H1 (cell line): ENCODE results near the gene ANP32A. TPM values are rescaled to one million over a fixed set of nuclear protein-coding genes. Genes with fewer than 3 reads are reported as not detected.
A peak's percentile ranks its signal among the peaks of the same experiment; 100 is the strongest.

Source experiments
- CTCF ChIA-PET: fragments of 300-600 bp; sonication (Branson Sonifier 250); formaldehyde crosslinking; loops from one replicate; lab custom pipeline; 2021; ENCODE audit not compliant: partially characterized antibody; lab: Charles Lee
- POLR2A ChIA-PET: fragments of 300-600 bp; sonication (Branson Sonifier 250); formaldehyde crosslinking; loops from one replicate; lab custom pipeline; 2021; ENCODE audit warnings: inconsistent platforms; ENCODE audit not compliant: partially characterized antibody; lab: Charles Lee
- DNase-seq, 2 experiments: peaks; one replicate each; pipeline versions ENCODE4 v3.0.0 to v3.0.0-alpha.2; 2010 to 2022; ENCODE audit warnings: low spot score in 2 of 2, low read depth in 1 of 2, mixed read lengths in 1 of 2
- FAIRE-seq: peaks from 2 replicates; lab custom pipeline; 2011; peaks lifted over from hg19 to GRCh38; lab: Jason Lieb, UNC
- H2AFZ ChIP-seq: 2 replicates; pipeline ENCODE4 v1.8.1; 2012; ENCODE audit warnings: low read length, inconsistent platforms
- H2AK5ac ChIP-seq: 2 replicates; pipeline ENCODE4 v1.6.1; 2013; ENCODE audit warnings: low read depth, low read length
- H2BK120ac ChIP-seq: replicated peaks from 2 replicates; pipeline ENCODE3; 2013; ENCODE audit warnings: low read depth, low read length, inconsistent platforms
- H2BK12ac ChIP-seq: 2 replicates; pipeline ENCODE4 v1.6.1; 2013; ENCODE audit warnings: low read depth, low read length
- H2BK15ac ChIP-seq: 2 replicates; pipeline ENCODE4 v1.6.1; 2013; ENCODE audit warnings: low read length
- H2BK20ac ChIP-seq: 2 replicates; pipeline ENCODE4 v1.6.1; 2013; ENCODE audit warnings: low read length
- H2BK5ac ChIP-seq: 2 replicates; pipeline ENCODE4 v1.6.1; 2013; ENCODE audit warnings: low read depth, low read length
- H3K14ac ChIP-seq: 2 replicates; pipeline ENCODE4 v1.6.1; 2013; ENCODE audit warnings: inconsistent platforms; ENCODE audit not compliant: insufficient read length
- H3K18ac ChIP-seq: 2 replicates; pipeline ENCODE4 v1.6.1; 2013; ENCODE audit warnings: low read length; ENCODE audit errors: extremely low read depth
- H3K23ac ChIP-seq: 2 replicates; pipeline ENCODE4 v1.6.1; 2013; ENCODE audit warnings: inconsistent platforms; ENCODE audit not compliant: insufficient read length
- H3K23me2 ChIP-seq: 2 replicates; pipeline ENCODE4 v1.6.1; 2013; ENCODE audit warnings: low read depth, low read length
- H3K27ac ChIP-seq: 2 replicates; pipeline ENCODE4 v1.6.1; 2011; ENCODE audit warnings: low read depth, low read length, inconsistent platforms
- H3K27me3 ChIP-seq, 4 experiments: replicated peaks in 1 of 4; 1 replicate in 1 of 4; 2 replicates in 3 of 4; pipeline versions ENCODE4 v1.6.1 to v1.8.1; 2011 to 2013; ENCODE audit warnings: low read length in 3 of 4, mild to moderate bottlenecking in 3 of 4, inconsistent platforms in 2 of 4, mixed read lengths in 2 of 4, moderate library complexity in 1 of 4; ENCODE audit not compliant: control insufficient read depth in 3 of 4, insufficient read depth in 3 of 4; ENCODE audit errors: extremely low read depth in 1 of 4
- H3K36me3 ChIP-seq, 4 experiments: 2 replicates each; pipeline versions ENCODE4 v1.6.1 to v1.8.1; 2011 to 2013; ENCODE audit warnings: mild to moderate bottlenecking in 4 of 4, low read length in 3 of 4, moderate library complexity in 2 of 4, control low read depth in 1 of 4, inconsistent platforms in 1 of 4; ENCODE audit not compliant: insufficient read depth in 4 of 4, control insufficient read depth in 2 of 4
- H3K4ac ChIP-seq: replicated peaks from 2 replicates; pipeline ENCODE3; 2013; ENCODE audit warnings: low read length, low read depth, mixed read lengths, inconsistent platforms; ENCODE audit not compliant: insufficient read length
- H3K4me1 ChIP-seq, 4 experiments: replicated peaks in 1 of 4; 1 replicate in 1 of 4; 2 replicates in 3 of 4; pipeline versions ENCODE4 v1.6.1 to v1.8.1; 2011 to 2013; ENCODE audit warnings: low read length in 3 of 4, inconsistent platforms in 2 of 4, mixed read lengths in 1 of 4; ENCODE audit not compliant: insufficient read depth in 4 of 4, control insufficient read depth in 3 of 4
- H3K4me2 ChIP-seq, 2 experiments: 2 replicates each; pipeline versions ENCODE4 v1.6.1 to v1.8.1; 2011 to 2013; ENCODE audit warnings: low read depth in 2 of 2, low read length in 2 of 2, control low read depth in 1 of 2, inconsistent platforms in 1 of 2, mild to moderate bottlenecking in 1 of 2; ENCODE audit not compliant: insufficient read depth in 1 of 2
- H3K4me3 ChIP-seq, 4 experiments: fragments of 200-600, 300-600 bp in 1 of 4; sonication (generic), shearing (Covaris generic), sonication (Bioruptor Twin) in 1 of 4; 2 replicates each; pipeline versions ENCODE4 v1.5.1 to v1.8.1; 2011 to 2016; ENCODE audit warnings: low read length in 4 of 4, low read depth in 3 of 4, control low read depth in 2 of 4, inconsistent platforms in 2 of 4, mild to moderate bottlenecking in 2 of 4, mixed read lengths in 1 of 4, moderate library complexity in 1 of 4; ENCODE audit not compliant: insufficient read depth in 2 of 4; ENCODE audit errors: extremely low read depth in 1 of 4
- H3K56ac ChIP-seq: replicated peaks from 2 replicates; pipeline ENCODE3; 2013; ENCODE audit warnings: low read depth, mild to moderate bottlenecking, mixed read lengths, low read length, inconsistent platforms; ENCODE audit not compliant: insufficient read length
- H3K79me1 ChIP-seq: 2 replicates; pipeline ENCODE4 v1.6.1; 2013; ENCODE audit warnings: low read depth, low read length, control low read depth
- H3K79me2 ChIP-seq, 2 experiments: 2 replicates each; pipeline versions ENCODE4 v1.6.1 to v1.8.1; 2012 to 2013; ENCODE audit warnings: low read length in 2 of 2, mild to moderate bottlenecking in 2 of 2, inconsistent platforms in 1 of 2; ENCODE audit not compliant: insufficient read depth in 2 of 2, control insufficient read depth in 1 of 2
- H3K9ac ChIP-seq, 4 experiments: replicated peaks in 1 of 4; 1 replicate in 1 of 4; 2 replicates in 3 of 4; pipeline versions ENCODE4 v1.6.1 to v1.8.1; 2011 to 2013; ENCODE audit warnings: low read depth in 3 of 4, low read length in 3 of 4, control low read depth in 2 of 4, mild to moderate bottlenecking in 2 of 4, moderate library complexity in 2 of 4, inconsistent platforms in 1 of 4; ENCODE audit errors: extremely low read depth in 1 of 4
- H3K9me3 ChIP-seq, 2 experiments: 2 replicates each; pipeline versions ENCODE4 v1.6.1 to v1.8.1; 2012 to 2013; ENCODE audit warnings: mild to moderate bottlenecking in 2 of 2, moderate library complexity in 2 of 2, control low read depth in 1 of 2, inconsistent platforms in 1 of 2, low read depth in 1 of 2, low read length in 1 of 2, mixed read lengths in 1 of 2; ENCODE audit not compliant: insufficient read depth in 2 of 2
- H4K20me1 ChIP-seq, 2 experiments: replicated peaks in 1 of 2; 2 replicates each; pipeline versions ENCODE3 to v1.8.1; 2011 to 2013; ENCODE audit warnings: inconsistent platforms in 2 of 2, low read length in 2 of 2, mild to moderate bottlenecking in 1 of 2; ENCODE audit not compliant: insufficient read depth in 2 of 2, control insufficient read depth in 1 of 2
- H4K5ac ChIP-seq: 2 replicates; pipeline ENCODE4 v1.6.1; 2013; ENCODE audit warnings: low read length, low read depth, mixed read lengths, inconsistent platforms; ENCODE audit not compliant: insufficient read length
- H4K8ac ChIP-seq: 2 replicates; pipeline ENCODE4 v1.8.0; 2013; ENCODE audit warnings: mild to moderate bottlenecking, moderate library complexity, low read length, inconsistent platforms; ENCODE audit not compliant: insufficient read depth; ENCODE audit errors: extremely low read depth
- H4K91ac ChIP-seq: replicated peaks from 2 replicates; pipeline ENCODE3; 2013; ENCODE audit warnings: low read length, mixed read lengths, inconsistent platforms; ENCODE audit not compliant: insufficient read length
- CBX8 ChIP-seq: fragments of 300-800, 300-1000 bp; sonication (generic); IDR thresholded peaks from 2 replicates; pipeline ENCODE4 v1.7.1; 2016; ENCODE audit warnings: low read depth, low read length, borderline replicate concordance
- CTCF ChIP-seq, 3 experiments: IDR thresholded peaks; 1 replicate in 2 of 3; 2 replicates in 1 of 3; pipeline versions ENCODE4 v1.5.1 to v1.6.1; 2011; ENCODE audit warnings: low read length in 3 of 3, mild to moderate bottlenecking in 3 of 3, inconsistent platforms in 2 of 3, low read depth in 1 of 3, moderate library complexity in 1 of 3; ENCODE audit not compliant: insufficient read depth in 1 of 3; ENCODE audit errors: control extremely low read depth in 1 of 3
- JUN ChIP-seq: IDR thresholded peaks from 2 replicates; pipeline ENCODE4 v1.6.1; 2011; ENCODE audit warnings: low read depth, mild to moderate bottlenecking, improper control_type of control experiment, low read length
- JUND ChIP-seq: IDR thresholded peaks from 2 replicates; pipeline ENCODE4 v1.6.1; 2011; ENCODE audit warnings: mild to moderate bottlenecking, improper control_type of control experiment, low read length
- MAFK ChIP-seq: IDR thresholded peaks from 2 replicates; pipeline ENCODE4 v1.6.1; 2012; ENCODE audit warnings: low read depth, mild to moderate bottlenecking, improper control_type of control experiment, low read length
- SAP30 ChIP-seq: fragments of 300-600 bp; sonication (generic); IDR thresholded peaks from 2 replicates; pipeline ENCODE4 v1.7.1; 2012; ENCODE audit warnings: low read length, moderate library complexity, mild to moderate bottlenecking, inconsistent platforms; ENCODE audit not compliant: insufficient read depth, insufficient replicate concordance
- SIN3A ChIP-seq, 2 experiments: IDR thresholded peaks in 1 of 2; conservative IDR thresholded peaks in 1 of 2; 2 replicates each; pipeline ENCODE4 v1.6.1; 2011 to 2012; ENCODE audit warnings: low read length in 2 of 2, improper control_type of control experiment in 1 of 2, low read depth in 1 of 2, mild to moderate bottlenecking in 1 of 2
- SIRT6 ChIP-seq: IDR thresholded peaks from one replicate; pipeline ENCODE4 v1.7.1; 2012; ENCODE audit warnings: low read length, inconsistent platforms
- SIX5 ChIP-seq: IDR thresholded peaks from 2 replicates; pipeline ENCODE4 v1.6.1; 2011; ENCODE audit warnings: mild to moderate bottlenecking, low read depth, low read length
- USF2 ChIP-seq: IDR thresholded peaks from 2 replicates; pipeline ENCODE4 v1.6.1; 2011; ENCODE audit warnings: low read length, improper control_type of control experiment
- WGBS, 2 experiments: shearing (Covaris generic) in 1 of 2; methylation state at CpG; one replicate each; pipeline versions ENCODE4 v1.1.6 to v1.1.7; 2013 to 2015; ENCODE audit warnings: low lambda C conversion rate in 2 of 2, mixed read lengths in 2 of 2, inconsistent platforms in 1 of 2, low coverage in 1 of 2, missing lambda C conversion rate in 1 of 2; ENCODE audit not compliant: insufficient replicate concordance in 2 of 2, insufficient coverage in 1 of 2, insufficient read length in 1 of 2; ENCODE audit errors: extremely low coverage in 1 of 2, missing lambda C conversion rate in 1 of 2; 5-methylcytosine and 5-hydroxymethylcytosine counted together
- polyA plus RNA-seq, 7 experiments: library from polyadenylated mRNA; depleted of rRNA in 3 of 7; stranded (reverse) in 5 of 7; unstranded in 2 of 7; fragments of >200 nt in 5 of 7; fragments of 200-250 nt in 2 of 7; gene quantifications; 1 replicate in 5 of 7; 2 replicates in 1 of 7; 4 replicates in 1 of 7; pipeline versions ENCODE4 v1.2.1 to v1.2.3, GENCODE V29; 2011 to 2013; ENCODE audit warnings: missing spikeins in 2 of 7, mixed read lengths in 2 of 7
- total RNA-seq: library from RNA; stranded (reverse); fragmentation: NEBNext Ultra II Directional; extraction: Animal tissue kit (Norgen Biotek cat#: 25700); gene quantifications from 2 replicates; pipeline ENCODE4 v1.2.1, GENCODE V29; 2021

The ANP32A gene
- total and polyA plus RNA-seq, 2 of the 8 experiments (the other 6 are each of a cell fraction or from before 2014, with no cell fraction given), result 70.8 to 295 TPM

GRCh38 chr15:68769702-68770101, 51.0 kb downstream of the ANP32A start:
- FAIRE-seq, result no peak
- Histone ChIP-seq H4K91ac (no peak overlapping the region), H2BK12ac (no peak overlapping the region), H3K4me3 (no peak overlapping the region), H3K27me3 (no peaks in the 10 kb centered on the region), H3K36me3 (no peaks in the 10 kb centered on the region), H2AFZ (no peak overlapping the region), H3K4me1 (no peaks in the 10 kb centered on the region), H3K79me2 (no peaks in the 10 kb centered on the region), H2AK5ac (no peak overlapping the region), H2BK15ac (no peak overlapping the region), H3K9me3 (no peaks in the 10 kb centered on the region), H2BK20ac (no peak overlapping the region), H3K23me2 (no peaks in the 10 kb centered on the region), H3K56ac (no peak overlapping the region), H3K23ac (no peak overlapping the region), H4K20me1 (no peaks in the 10 kb centered on the region), H4K8ac (no peak overlapping the region), H3K4me2 (no peak overlapping the region), H3K79me1 (no peaks in the 10 kb centered on the region), H3K18ac (no peak overlapping the region), H3K14ac (no peak overlapping the region), H4K5ac (no peak overlapping the region), H3K27ac (no peak overlapping the region), H3K4ac (no peak overlapping the region), H3K9ac (no peak overlapping the region), H2BK5ac (no peak overlapping the region), H2BK120ac (no peak overlapping the region)
- peak in 1 of 2 experiments; percentile 32 for DNase-seq
- TF ChIP-seq MAFK, result no peak
- no peak for TF ChIP-seq SIRT6
- no peak for TF ChIP-seq CBX8
- TF ChIP-seq CTCF (IDR thresholded peaks at IDR 0.05; ENCODE audit: control extremely low read depth in 1 of 3, insufficient read depth in 1 of 3, low read depth in 1 of 3, low read length in 3 of 3), result no peak
- no peak for TF ChIP-seq JUN
- no peak for TF ChIP-seq USF2
- TF ChIP-seq SAP30, result no peak
- no peak for TF ChIP-seq JUND
- TF ChIP-seq SIN3A (conservative IDR thresholded peaks at IDR 0.05 in 1 of 2, IDR thresholded peaks at IDR 0.05 in 1 of 2; ENCODE audit: low read depth in 1 of 2, low read length in 2 of 2), result no peak
- no peak for TF ChIP-seq SIX5
- ChIA-PET CTCF (interaction anchor here (0.6 to 1.5 kb wide), 2 partner anchors 15 to 310 kb away, joined by 4 read pairs; no protein-coding TSS in a partner anchor), POLR2A (no interaction called here)
- 82% methylated on average over 2 of the region's 2 CpGs; no CpG with 5 or more reads in 1 of the 2 experiments for WGBS, 2 experiments
